Endothelial cell of umbilical vein (primary cell): ENCODE data around the gene TRIM17. TPM values are rescaled to one million over a fixed set of nuclear protein-coding genes. Genes with fewer than 3 reads are reported as not detected.

ENCODE experiments used
- BruUV-seq: library from RNA; stranded (reverse); fragments of 400-500 nt; replicated peaks from 2 replicates; lab custom pipeline; 2021; lab: Mats Ljungman, UMichigan
- CTCF ChIA-PET: fragments of 300-600, 350-600 bp; sonication (Branson Sonifier 250); formaldehyde crosslinking; loops from one replicate; lab custom pipeline; 2021; ENCODE audit warnings: antibody characterized with exemption, inconsistent platforms; lab: Charles Lee
- POLR2A ChIA-PET: fragments of 300-600, 350-600 bp; sonication (Branson Sonifier 250); formaldehyde crosslinking; loops from one replicate; lab custom pipeline; 2021; ENCODE audit warnings: antibody characterized with exemption, inconsistent platforms; lab: Charles Lee
- DNase-seq: peaks from one replicate; pipeline ENCODE4 v3.0.0-alpha.2; 2011; ENCODE audit warnings: low read depth, low spot score
- FAIRE-seq: peaks from 2 replicates; lab custom pipeline; 2011; peaks lifted over from hg19 to GRCh38; lab: Jason Lieb, UNC
- H2AFZ ChIP-seq: 2 replicates; pipeline ENCODE4 v1.6.0; 2012; ENCODE audit warnings: low read depth, low read length, control low read depth, inconsistent platforms
- H3K27ac ChIP-seq: 2 replicates; pipeline ENCODE4 v1.5.1; 2011; ENCODE audit warnings: low read depth, mild to moderate bottlenecking, control low read depth, low read length, moderate library complexity; ENCODE audit not compliant: insufficient read depth
- H3K27me3 ChIP-seq, 2 experiments: 2 replicates each; pipeline versions ENCODE4 v1.6.0 to v1.6.1; 2011; ENCODE audit warnings: low read length in 2 of 2, mixed read lengths in 1 of 2; ENCODE audit not compliant: control insufficient read depth in 2 of 2, insufficient read depth in 2 of 2
- H3K36me3 ChIP-seq, 2 experiments: 2 replicates in 1 of 2; 3 replicates in 1 of 2; pipeline ENCODE4 v1.5.1; 2011; ENCODE audit warnings: low read length in 2 of 2, mild to moderate bottlenecking in 1 of 2, moderate library complexity in 1 of 2; ENCODE audit not compliant: control insufficient read depth in 2 of 2, insufficient read depth in 2 of 2; ENCODE audit errors: extremely low read depth in 1 of 2
- H3K4me1 ChIP-seq: 3 replicates; pipeline ENCODE4 v1.5.1; 2011; ENCODE audit warnings: mild to moderate bottlenecking, low read length; ENCODE audit not compliant: control insufficient read depth, insufficient read depth; ENCODE audit errors: extremely low read depth
- H3K4me2 ChIP-seq: 2 replicates; pipeline ENCODE4 v1.6.1; 2011; ENCODE audit warnings: low read length, control low read depth, mixed read lengths; ENCODE audit not compliant: insufficient read depth
- H3K4me3 ChIP-seq, 3 experiments: fragments of 200-600 bp in 1 of 3; sonication (generic), shearing (Covaris generic) in 1 of 3; replicated peaks in 1 of 3; 2 replicates each; pipeline ENCODE4 v1.5.1; 2011 to 2016; ENCODE audit warnings: control low read depth in 3 of 3, low read length in 3 of 3, mild to moderate bottlenecking in 2 of 3, inconsistent platforms in 1 of 3, low read depth in 1 of 3, moderate library complexity in 1 of 3; ENCODE audit not compliant: insufficient read depth in 1 of 3
- H3K79me2 ChIP-seq: 2 replicates; pipeline ENCODE4 v1.6.0; 2012; ENCODE audit warnings: low read length, inconsistent platforms; ENCODE audit not compliant: control insufficient read depth, insufficient read depth
- H3K9ac ChIP-seq: replicated peaks from 2 replicates; pipeline ENCODE3; 2011; ENCODE audit warnings: low read length, control low read depth; ENCODE audit not compliant: insufficient read depth; ENCODE audit errors: extremely low read depth
- H3K9me1 ChIP-seq: replicated peaks from 3 replicates; pipeline ENCODE4 v1.6.0; 2011; ENCODE audit warnings: mild to moderate bottlenecking, low read length; ENCODE audit not compliant: control insufficient read depth, insufficient read depth; ENCODE audit errors: extremely low read depth
- H3K9me3 ChIP-seq: replicated peaks from 2 replicates; pipeline ENCODE4 v1.5.1; 2012; ENCODE audit warnings: low read length, inconsistent platforms; ENCODE audit not compliant: control insufficient read depth, insufficient read depth
- H4K20me1 ChIP-seq: replicated peaks from 2 replicates; pipeline ENCODE3; 2011; ENCODE audit warnings: mild to moderate bottlenecking, low read length; ENCODE audit not compliant: control insufficient read depth, insufficient read depth; ENCODE audit errors: extremely low read depth
- EZH2 ChIP-seq: IDR thresholded peaks from 2 replicates; pipeline ENCODE4 v1.6.1; 2012; ENCODE audit warnings: borderline replicate concordance, low read depth, mild to moderate bottlenecking, moderate library complexity, low read length, inconsistent platforms; ENCODE audit not compliant: severe bottlenecking
- FOS ChIP-seq: IDR thresholded peaks from 2 replicates; pipeline ENCODE4 v1.6.1; 2011; ENCODE audit warnings: mild to moderate bottlenecking, low read length, moderate library complexity, borderline replicate concordance; ENCODE audit not compliant: insufficient read depth
- GATA2 ChIP-seq: IDR thresholded peaks from 2 replicates; pipeline ENCODE4 v1.7.0; 2011; ENCODE audit warnings: low read depth, mild to moderate bottlenecking, moderate library complexity, mixed read lengths, low read length; ENCODE audit not compliant: insufficient read length, insufficient read depth
- JUN ChIP-seq: IDR thresholded peaks from 2 replicates; pipeline ENCODE4 v1.6.1; 2011; ENCODE audit warnings: borderline replicate concordance, low read depth; ENCODE audit not compliant: insufficient read length, insufficient read depth
- MYC ChIP-seq: IDR thresholded peaks from one replicate; pipeline ENCODE4 v1.6.1; 2011; ENCODE audit warnings: mild to moderate bottlenecking, low read depth, low read length
- POLR2A ChIP-seq: IDR thresholded peaks from 2 replicates; pipeline ENCODE4 v1.6.1; 2012; ENCODE audit warnings: low read depth, mild to moderate bottlenecking, control low read depth, low read length
- POLR2AphosphoS5 ChIP-seq: IDR thresholded peaks from 2 replicates; pipeline ENCODE4 v1.6.1; 2012; ENCODE audit warnings: low read depth, mild to moderate bottlenecking, control low read depth, low read length, moderate library complexity; ENCODE audit not compliant: insufficient read depth
- dilution Hi-C: fragments of 300-500 bp; cut with MboI; formaldehyde crosslinking; loops from one replicate; pipeline ENCODE4 v1.15.0; 2019; ENCODE audit warnings: low sequenced_read_pairs; ENCODE audit not compliant: extremely low pct_ligation_motif_present
- intact Hi-C: fragments of 100-400 bp; cut with micrococcal nuclease; formaldehyde crosslinking; loops from one replicate; pipeline ENCODE4 v1.10.0; 2022
- polyA plus RNA-seq, 4 experiments: library from polyadenylated mRNA; depleted of rRNA in 3 of 4; stranded (reverse) in 3 of 4; unstranded in 1 of 4; fragments of >200 nt; gene quantifications; 2 replicates each; pipeline versions ENCODE4 v1.2.1 to v1.2.3, GENCODE V29; 2011 to 2012; ENCODE audit warnings: missing spikeins in 1 of 4
- total RNA-seq: library from RNA; stranded (reverse); gene quantifications from 2 replicates; pipeline ENCODE4 v1.2.3, GENCODE V29; 2021
- TF ChIP-seq, protein P1 (sequence below), 2 donors: IDR thresholded peaks; 1 replicate in 1 of 2; 2 replicates in 1 of 2; pipeline ENCODE4 v1.5.1; 2011; ENCODE audit warnings: low read length in 2 of 2, mild to moderate bottlenecking in 2 of 2, moderate library complexity in 2 of 2, control low read depth in 1 of 2, inconsistent platforms in 1 of 2, low read depth in 1 of 2; ENCODE audit not compliant: insufficient read depth in 1 of 2; ENCODE audit errors: extremely low read depth in 1 of 2
- TF ChIP-seq, protein P2 (sequence below): IDR thresholded peaks from 2 replicates; pipeline ENCODE4 v1.6.1; 2011; ENCODE audit not compliant: insufficient read depth, insufficient read length

TRIM17 gene
- total and polyA plus RNA-seq, 2 donors (not counting 3 experiments of a cell fraction or from before 2014, with no cell fraction given): not detected

DNA sequence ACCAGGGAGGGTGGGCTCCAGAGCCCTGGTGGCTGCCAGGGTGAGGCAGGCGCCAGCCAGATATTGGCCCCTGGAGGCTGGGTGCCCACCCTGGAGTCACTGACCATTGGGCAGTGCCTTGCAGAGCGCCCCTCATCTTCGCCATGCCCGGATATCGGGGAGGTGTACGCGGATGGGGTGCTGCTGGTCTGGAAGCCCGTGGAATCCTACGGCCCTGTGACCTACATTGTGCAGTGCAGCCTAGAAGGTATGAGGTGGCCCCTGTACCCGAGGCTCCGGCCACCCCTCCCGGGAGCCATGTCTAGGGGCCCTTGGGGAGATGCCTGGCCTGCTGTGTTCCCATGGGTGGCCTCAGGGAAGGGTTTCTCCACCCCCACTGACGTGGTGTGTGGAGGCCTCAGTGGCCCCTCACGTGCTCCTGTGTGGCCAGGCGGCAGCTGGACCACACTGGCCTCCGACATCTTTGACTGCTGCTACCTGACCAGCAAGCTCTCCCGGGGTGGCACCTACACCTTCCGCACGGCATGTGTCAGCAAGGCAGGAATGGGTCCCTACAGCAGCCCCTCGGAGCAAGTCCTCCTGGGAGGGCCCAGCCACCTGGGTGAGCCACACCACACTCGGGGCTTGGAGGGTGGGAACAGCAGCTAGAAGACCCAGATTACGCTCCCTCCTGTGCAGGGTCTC is 40.9 kb downstream of the TRIM17 start:
- ChIA-PET POLR2A (no interaction called here), CTCF (interaction anchor here (1.2 to 3.1 kb wide), 2 partner anchors 17 to 139 kb away, joined by 3 to 16 read pairs; no protein-coding TSS in a partner anchor)
- Histone ChIP-seq H2AFZ (no peak overlapping the region), H3K4me3 (no peak overlapping the region), H3K4me2 (no peak overlapping the region), H3K79me2 (no peaks in the 10 kb centered on the region), H3K27ac (no peak overlapping the region), H3K9ac (no peak overlapping the region), H3K36me3 (no peaks in the 10 kb centered on the region), H3K9me1 (no peaks in the 10 kb centered on the region), H3K27me3 (peaks cover 5 to 7% of the 10 kb centered on the region in 2 experiments), H4K20me1 (no peaks in the 10 kb centered on the region), H3K4me1 (peaks cover 5% of the 10 kb centered on the region), H3K9me3 (no peaks in the 10 kb centered on the region)
- intact Hi-C loops: no loop called here
- BruUV-seq: no TSS peak
- no peak for FAIRE-seq
- dilution Hi-C loops: no loop called here
- DNase-seq: no peak
- TF ChIP-seq POLR2A (no peak), MYC (no peak), JUN (no peak), EZH2 (no peak), POLR2AphosphoS5 (no peak), GATA2 (no peak), FOS (no peak)
- TF ChIP-seq, protein P1, sequence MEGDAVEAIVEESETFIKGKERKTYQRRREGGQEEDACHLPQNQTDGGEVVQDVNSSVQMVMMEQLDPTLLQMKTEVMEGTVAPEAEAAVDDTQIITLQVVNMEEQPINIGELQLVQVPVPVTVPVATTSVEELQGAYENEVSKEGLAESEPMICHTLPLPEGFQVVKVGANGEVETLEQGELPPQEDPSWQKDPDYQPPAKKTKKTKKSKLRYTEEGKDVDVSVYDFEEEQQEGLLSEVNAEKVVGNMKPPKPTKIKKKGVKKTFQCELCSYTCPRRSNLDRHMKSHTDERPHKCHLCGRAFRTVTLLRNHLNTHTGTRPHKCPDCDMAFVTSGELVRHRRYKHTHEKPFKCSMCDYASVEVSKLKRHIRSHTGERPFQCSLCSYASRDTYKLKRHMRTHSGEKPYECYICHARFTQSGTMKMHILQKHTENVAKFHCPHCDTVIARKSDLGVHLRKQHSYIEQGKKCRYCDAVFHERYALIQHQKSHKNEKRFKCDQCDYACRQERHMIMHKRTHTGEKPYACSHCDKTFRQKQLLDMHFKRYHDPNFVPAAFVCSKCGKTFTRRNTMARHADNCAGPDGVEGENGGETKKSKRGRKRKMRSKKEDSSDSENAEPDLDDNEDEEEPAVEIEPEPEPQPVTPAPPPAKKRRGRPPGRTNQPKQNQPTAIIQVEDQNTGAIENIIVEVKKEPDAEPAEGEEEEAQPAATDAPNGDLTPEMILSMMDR (IDR thresholded peaks at IDR 0.05; ENCODE audit: extremely low read depth in 1 of 2, insufficient read depth in 1 of 2, low read depth in 1 of 2, low read length in 2 of 2): no peak
- TF ChIP-seq, protein P2, sequence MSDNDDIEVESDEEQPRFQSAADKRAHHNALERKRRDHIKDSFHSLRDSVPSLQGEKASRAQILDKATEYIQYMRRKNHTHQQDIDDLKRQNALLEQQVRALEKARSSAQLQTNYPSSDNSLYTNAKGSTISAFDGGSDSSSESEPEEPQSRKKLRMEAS: no peak
